Right ventricle myocardium inferior (tissue), 1 donor: ENCODE measurements around the gene PLEKHG2. TPM values are rescaled to one million over a fixed set of nuclear protein-coding genes. Genes with fewer than 3 reads are reported as not detected.

ENCODE experiments used
- ATAC-seq: fragments of 200-7000 bp; cut with Tn5 transposase; one replicate; pipeline ENCODE4 v1.9.1; 2020; ENCODE audit warnings: mild to moderate bottlenecking, moderate library complexity
- DNase-seq: peaks from one replicate; pipeline ENCODE4 v3.0.0; 2021; ENCODE audit errors: missing footprints
- intact Hi-C: fragments of 100-400 bp; cut with DNase I; formaldehyde crosslinking; loops from one replicate; pipeline ENCODE4 v1.11.0; 2022
- total RNA-seq: library from RNA; stranded (reverse); fragmentation: NEBNext Ultra II Directional; extraction: Animal tissue kit (Norgen Biotek cat#: 25700); gene quantifications from one replicate; pipeline ENCODE4 v1.2.1, GENCODE V29; 2021
- donor health status: DM: no; HTN: yes; CAD: no; lungs with severe emphysema.

The PLEKHG2 gene
- total RNA-seq, 1 donor from 2014 or later = 10.4 TPM

- ATAC-seq = no peak
- intact Hi-C loops = no loop called here
- DNase-seq = no peak
Measured at GRCh38 chr19:39381910-39382611, 30.4 kb upstream of the PLEKHG2 start.

- intact Hi-C loops = no loop called here
- DNase-seq (peak; percentile 31), ATAC-seq (no peak)
Measured at GRCh38 chr19:39382991-39383828, 29.3 kb upstream of the PLEKHG2 start.

GRCh38 chr19:39384839-39385568, 27.5 kb upstream of the PLEKHG2 start:
- ATAC-seq = peak; percentile 17
- no peak for DNase-seq
- intact Hi-C loops = loop anchor here (2.0 kb wide), 1 partner anchor 34 kb away; no protein-coding TSS in a partner anchor

GRCh38 chr19:39385629-39386411, 26.6 kb upstream of the PLEKHG2 start:
- peak; percentile 9 for DNase-seq
- intact Hi-C loops = loop anchor here (2.0 kb wide), 1 partner anchor 35 kb away; no protein-coding TSS in a partner anchor
- no peak for ATAC-seq

- intact Hi-C loops = no loop called here
- DNase-seq (peak; percentile 59), ATAC-seq (no peak)
Measured at GRCh38 chr19:39386557-39386956, 25.9 kb upstream of the PLEKHG2 start.

GRCh38 chr19:39388657-39389056, 23.8 kb upstream of the PLEKHG2 start:
- intact Hi-C loops = no loop called here
- no peak for DNase-seq
- no peak for ATAC-seq

- ATAC-seq (no peak), DNase-seq (no peak)
- intact Hi-C loops = loop anchor here (5.0 kb wide), 2 partner anchors 42 to 48 kb away; partner anchors contain the start of gene SAMD4B
Measured at GRCh38 chr19:39389631-39390414, 22.6 kb upstream of the PLEKHG2 start.

- ATAC-seq (no peak), DNase-seq (no peak)
- intact Hi-C loops = loop anchor here (5.0 kb wide), 2 partner anchors 42 to 48 kb away; partner anchors contain the start of gene SAMD4B
Measured at GRCh38 chr19:39390451-39390750, 22.1 kb upstream of the PLEKHG2 start.

GRCh38 chr19:39390751-39391437, 21.6 kb upstream of the PLEKHG2 start, which contains the start of the genes MED29 and PAF1:
TSS of gene MED29 (plus strand) at chr19:39391378. CDS start at chr19:39391423, 45 bp downstream.
TSS of gene PAF1 (minus strand) at chr19:39391106. CDS start at chr19:39390864, 242 bp downstream.
- DNase-seq = peak; percentile 97
- peak; percentile 97 for ATAC-seq
- intact Hi-C loops = loop anchor here (1.0 to 5.0 kb wide), 3 partner anchors 41 to 54 kb away; partner anchors contain the start of genes SAMD4B and SUPT5H

GRCh38 chr19:39397360-39398296, 14.8 kb upstream of the PLEKHG2 start:
- DNase-seq = peak; percentile 96
- peak; percentile 85 for ATAC-seq
- intact Hi-C loops = loop anchor here (1.0 to 5.0 kb wide), 2 partner anchors 14 to 135 kb away; partner anchors contain the start of gene EID2B

GRCh38 chr19:39398297-39398864, 14.1 kb upstream of the PLEKHG2 start:
- intact Hi-C loops = loop anchor here (5.0 kb wide), 1 partner anchor 134 kb away; the partner anchor contains the start of gene EID2B
- peak; percentile 5 for ATAC-seq

GRCh38 chr19:39399668-39400050, 12.8 kb upstream of the PLEKHG2 start:
- intact Hi-C loops = loop anchor here (5.0 kb wide), 1 partner anchor 133 kb away; the partner anchor contains the start of gene EID2B

More at GRCh38 chr19:39398297-39398864, 14.1 kb upstream of the PLEKHG2 start:
- DNase-seq = peak; percentile 94

GRCh38 chr19:39400061-39400460, 12.4 kb upstream of the PLEKHG2 start:
- intact Hi-C loops = no loop called here
- DNase-seq = peak; percentile 4
- ATAC-seq = no peak

More at GRCh38 chr19:39399668-39400050, 12.8 kb upstream of the PLEKHG2 start:
- DNase-seq = peak; percentile 4
- no peak for ATAC-seq

- no peak for DNase-seq
- intact Hi-C loops = no loop called here
- no peak for ATAC-seq
Measured at GRCh38 chr19:39401070-39401548, 11.4 kb upstream of the PLEKHG2 start.
